GM12878 (cell line): Measurements from ENCODE around the gene ESYT2. TPM values are rescaled to one million over a fixed set of nuclear protein-coding genes. Genes with fewer than 3 reads are reported as not detected.

ENCODE experiments used
- ATAC-seq: fragments of 200-7000 bp; cut with Tn5 transposase; 3 replicates; pipeline ENCODE4 v1.9.1; 2020; ENCODE audit warnings: mild to moderate bottlenecking, moderate library complexity
- BruUV-seq: library from RNA; stranded (reverse); fragments of 400-500 nt; replicated peaks from 2 replicates; lab custom pipeline; 2021; lab: Mats Ljungman, UMichigan
- CTCF ChIA-PET: fragments of 300-600 bp; sonication (Branson Sonifier 250); formaldehyde crosslinking; extraction: SDS; loops from one replicate; lab custom pipeline; 2021; ENCODE audit warnings: inconsistent platforms; lab: Yijun Ruan, JAX
- POLR2A ChIA-PET: fragments of 350-600 bp; formaldehyde crosslinking; extraction: SDS; loops from one replicate; lab custom pipeline; 2021; ENCODE audit warnings: inconsistent platforms; lab: Charles Lee
- RAD21 ChIA-PET: fragments of 300-600 bp; sonication (Branson Sonifier 250); formaldehyde crosslinking; loops from one replicate; lab custom pipeline; 2023; ENCODE audit warnings: antibody characterized with exemption; ENCODE audit not compliant: unreplicated experiment; lab: Charles Lee
- SMC1A ChIA-PET: fragments of 300-600 bp; sonication (Branson Sonifier 250); formaldehyde crosslinking; loops from one replicate; lab custom pipeline; 2023; ENCODE audit not compliant: unreplicated experiment, uncharacterized antibody; lab: Charles Lee
- DNase-seq: peaks from one replicate; pipeline ENCODE4 v3.0.0-alpha.2; 2011; ENCODE audit warnings: low read depth, low spot score
- FAIRE-seq: peaks from 3 replicates; lab custom pipeline; 2011; peaks lifted over from hg19 to GRCh38; lab: Jason Lieb, UNC
- H2AFZ ChIP-seq: 2 replicates; pipeline ENCODE4 v1.6.0; 2011; ENCODE audit warnings: low read depth, low read length, control low read depth; ENCODE audit not compliant: control insufficient read depth
- H3K27ac ChIP-seq: 2 replicates; pipeline ENCODE4 v1.5.1; 2011; ENCODE audit warnings: control low read depth; ENCODE audit not compliant: control insufficient read depth, insufficient read depth
- H3K27me3 ChIP-seq, 2 experiments: replicated peaks in 1 of 2; 2 replicates each; pipeline versions ENCODE4 v1.6.0 to v1.6.1; 2011; ENCODE audit warnings: low read length in 1 of 2; ENCODE audit not compliant: control insufficient read depth in 2 of 2, insufficient read depth in 2 of 2
- H3K36me3 ChIP-seq, 2 experiments: 2 replicates each; pipeline ENCODE4 v1.5.1; 2011; ENCODE audit warnings: low read length in 1 of 2; ENCODE audit not compliant: control insufficient read depth in 2 of 2, insufficient read depth in 2 of 2
- H3K4me1 ChIP-seq: 2 replicates; pipeline ENCODE4 v1.6.1; 2011; ENCODE audit warnings: mild to moderate bottlenecking, low read length, moderate library complexity, mixed read lengths; ENCODE audit not compliant: control insufficient read depth, insufficient read depth
- H3K4me2 ChIP-seq: 2 replicates; pipeline ENCODE4 v1.6.0; 2011; ENCODE audit warnings: control low read depth; ENCODE audit not compliant: control insufficient read depth, insufficient read depth
- H3K4me3 ChIP-seq: fragments of 200-600 bp; sonication (generic); 2 replicates; pipeline ENCODE4 v1.5.1; 2016
- H3K79me2 ChIP-seq: 2 replicates; pipeline ENCODE4 v1.6.0; 2011; ENCODE audit warnings: low read length; ENCODE audit not compliant: control insufficient read depth, insufficient read depth
- H3K9ac ChIP-seq: 2 replicates; pipeline ENCODE4 v1.8.0; 2011; ENCODE audit warnings: low read length, control low read depth, mixed read lengths; ENCODE audit not compliant: control insufficient read depth, insufficient read depth
- H3K9me3 ChIP-seq: replicated peaks from 3 replicates; pipeline ENCODE4 v1.5.1; 2011; ENCODE audit warnings: mild to moderate bottlenecking, low read length; ENCODE audit not compliant: control insufficient read depth, insufficient read depth
- H4K20me1 ChIP-seq: 2 replicates; pipeline ENCODE4 v1.6.0; 2011; ENCODE audit not compliant: control insufficient read depth, insufficient read depth
- ASH2L ChIP-seq: fragments of 300-600, 200-600 bp; sonication (generic); IDR thresholded peaks from 2 replicates; pipeline ENCODE4 v1.6.1; 2017; ENCODE audit warnings: low read depth, mild to moderate bottlenecking, borderline replicate concordance
- EED ChIP-seq: sonication (generic); IDR thresholded peaks from 2 replicates; pipeline ENCODE4 v1.6.1; 2016; ENCODE audit warnings: antibody characterized with exemption, low read depth
- IRF4 ChIP-seq: IDR thresholded peaks from 2 replicates; pipeline ENCODE4 v1.6.1; 2011; ENCODE audit warnings: low read depth, low read length
- JUND ChIP-seq: IDR thresholded peaks from 2 replicates; pipeline ENCODE4 v1.6.1; 2012; ENCODE audit warnings: low read depth, mild to moderate bottlenecking, low read length, improper control_type of control experiment, moderate library complexity
- KAT2A ChIP-seq: conservative IDR thresholded peaks from 2 replicates; pipeline ENCODE4 v1.6.1; 2011; ENCODE audit warnings: low read depth, low read length; ENCODE audit not compliant: control insufficient read depth
- NR2C2 ChIP-seq: IDR thresholded peaks from 2 replicates; pipeline ENCODE4 v1.6.1; 2011; ENCODE audit warnings: borderline replicate concordance, low read depth; ENCODE audit not compliant: control insufficient read depth, insufficient read length
- RBBP5 ChIP-seq: fragments of 200-600 bp; sonication (generic); conservative IDR thresholded peaks from 2 replicates; pipeline ENCODE4 v1.6.1; 2016
- RUNX3 ChIP-seq: IDR thresholded peaks from 2 replicates; pipeline ENCODE4 v1.6.1; 2012; ENCODE audit warnings: low read length, inconsistent platforms
- SMC3 ChIP-seq: IDR thresholded peaks from 2 replicates; pipeline ENCODE4 v1.6.1; 2011; ENCODE audit warnings: low read length, improper control_type of control experiment, borderline replicate concordance
- SRF ChIP-seq, 2 experiments: IDR thresholded peaks; 2 replicates each; pipeline ENCODE4 v1.6.1; 2011; ENCODE audit warnings: low read depth in 2 of 2, low read length in 2 of 2, mild to moderate bottlenecking in 1 of 2, moderate library complexity in 1 of 2
- STAT1 ChIP-seq: fragments of 450-650 bp; conservative IDR thresholded peaks from 2 replicates; pipeline ENCODE4 v1.6.1; 2014; ENCODE audit warnings: antibody characterized with exemption, mild to moderate bottlenecking
- TARDBP ChIP-seq: IDR thresholded peaks from 2 replicates; pipeline ENCODE4 v1.6.1; 2016; ENCODE audit warnings: borderline replicate concordance
- ZNF207 ChIP-seq: fragments of 450-650 bp; IDR thresholded peaks from 2 replicates; pipeline ENCODE4 v1.6.1; 2014; ENCODE audit warnings: antibody characterized with exemption, mild to moderate bottlenecking, borderline replicate concordance
- ZNF687 ChIP-seq: fragments of 450-650 bp; IDR thresholded peaks from 2 replicates; pipeline ENCODE4 v1.6.1; 2017; ENCODE audit warnings: mild to moderate bottlenecking, moderate library complexity
- ZSCAN29 ChIP-seq: fragments of 450-650 bp; IDR thresholded peaks from 2 replicates; pipeline ENCODE4 v1.6.1; 2017; ENCODE audit warnings: mild to moderate bottlenecking, moderate library complexity
- WGBS: methylation state at CpG from one replicate; pipeline ENCODE4 v1.1.6; 2016; ENCODE audit warnings: low lambda C conversion rate; ENCODE audit not compliant: insufficient replicate concordance, insufficient coverage; ENCODE audit errors: missing lambda C conversion rate; 5-methylcytosine and 5-hydroxymethylcytosine counted together
- in situ Hi-C: fragments of 300-500 bp; cut with MboI; formaldehyde crosslinking; loops from 9 replicates; pipeline ENCODE4 v1.14.3; 2018; ENCODE audit warnings: mixed read lengths
- intact Hi-C: fragments of 100-400 bp; cut with micrococcal nuclease; formaldehyde crosslinking; loops from one replicate; pipeline ENCODE4 v1.14.2; 2022; ENCODE audit not compliant: unreplicated experiment
- polyA plus RNA-seq, 11 experiments: library from polyadenylated mRNA; depleted of rRNA in 4 of 11; unstranded in 6 of 11; stranded (reverse) in 5 of 11; fragments of >200 nt; fragmentation: Nextera tagmentation in 4 of 11; fragmentation: Illumina TruSeq in 1 of 11; extraction: Ambion mirVana in 4 of 11; extraction: Trizol in 1 of 11; gene quantifications; 1 replicate in 1 of 11; 2 replicates in 10 of 11; pipeline versions ENCODE4 v1.2.1 to v1.2.3, GENCODE V29; 2011 to 2016; ENCODE audit warnings: inconsistent platforms in 2 of 11, missing spikeins in 2 of 11, low read depth in 1 of 11
- total RNA-seq, 4 experiments: library from RNA; depleted of rRNA in 3 of 4; stranded (reverse); fragments of >200 nt in 3 of 4; fragmentation: Illumina TruSeq in 1 of 4; extraction: Trizol in 1 of 4; gene quantifications; 2 replicates each; pipeline versions ENCODE4 v1.2.1 to v1.2.3, GENCODE V29; 2013 to 2021
- TF ChIP-seq, protein P1 (sequence below): IDR thresholded peaks from 2 replicates; pipeline ENCODE4 v1.6.1; 2011; ENCODE audit warnings: low read depth, low read length, improper control_type of control experiment, borderline replicate concordance

ESYT2 gene
- total and polyA plus RNA-seq, 10 of the 15 experiments (the other 5 are each of a cell fraction or from before 2014, with no cell fraction given), result 1.9 to 44.6 (median 21.4) TPM

DNA sequence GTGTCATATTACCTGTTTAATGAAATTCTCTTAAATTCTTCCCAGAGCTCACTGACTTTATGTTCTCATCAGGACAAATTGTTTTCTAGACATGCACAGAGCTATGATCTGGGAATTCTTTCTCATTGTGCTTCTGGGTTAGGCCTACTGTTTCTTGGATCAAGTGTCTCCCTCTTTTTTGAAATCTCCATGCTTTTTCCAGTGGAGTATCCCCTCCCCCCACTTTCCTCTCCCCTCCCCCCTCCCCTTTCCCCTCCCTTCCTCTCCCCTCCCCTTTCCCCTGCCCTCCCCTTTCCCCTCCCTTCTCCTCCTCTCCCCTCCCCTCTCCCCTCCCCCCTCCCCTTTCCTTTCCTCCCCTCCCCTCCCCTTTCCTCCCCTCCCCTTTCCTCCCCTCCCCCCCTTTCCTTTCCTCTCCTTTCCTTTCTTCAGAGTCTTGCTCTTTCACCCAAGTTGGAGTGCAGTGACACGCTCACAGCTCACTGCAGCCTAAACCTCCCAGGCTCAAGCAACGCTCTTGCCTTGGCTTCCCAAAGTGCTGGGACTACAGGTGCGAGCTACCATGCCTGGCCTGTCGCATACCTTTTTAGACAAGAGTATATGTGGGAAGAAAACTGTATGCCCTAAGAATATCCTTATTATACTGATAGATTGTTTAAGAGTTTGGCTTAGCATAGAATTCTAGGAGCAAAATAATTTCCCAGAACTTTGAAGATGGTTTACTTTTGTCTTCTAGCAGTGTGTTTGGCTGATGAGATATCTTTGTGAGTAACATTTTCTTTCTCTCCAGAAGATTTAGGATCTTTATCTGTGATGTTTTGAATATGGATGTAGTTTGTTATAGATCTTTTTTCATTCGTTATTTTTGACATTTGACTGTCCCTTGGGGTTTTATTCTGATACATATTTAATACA is 29.5 kb upstream of the ESYT2 start:
- Histone ChIP-seq H3K79me2 (peaks cover 4% of the 10 kb centered on the region), H4K20me1 (no peaks in the 10 kb centered on the region), H3K9me3 (no peaks in the 10 kb centered on the region), H2AFZ (no peak overlapping the region), H3K4me3 (no peak overlapping the region), H3K27ac (no peak overlapping the region), H3K4me2 (no peak overlapping the region), H3K27me3 (no peaks in the 10 kb centered on the region), H3K36me3 (no peaks in the 10 kb centered on the region), H3K9ac (no peak overlapping the region), H3K4me1 (no peaks in the 10 kb centered on the region)
- TF ChIP-seq EED (no peak), STAT1 (no peak), ZNF687 (no peak), SRF (IDR thresholded peaks at IDR 0.05; ENCODE audit: low read depth in 2 of 2, low read length in 2 of 2) (no peak), RUNX3 (no peak), JUND (no peak), IRF4 (no peak), TARDBP (no peak), NR2C2 (no peak), ZNF207 (no peak), KAT2A (no peak), ASH2L (no peak), SMC3 (no peak), RBBP5 (no peak), ZSCAN29 (no peak)
- TF ChIP-seq, protein P1, sequence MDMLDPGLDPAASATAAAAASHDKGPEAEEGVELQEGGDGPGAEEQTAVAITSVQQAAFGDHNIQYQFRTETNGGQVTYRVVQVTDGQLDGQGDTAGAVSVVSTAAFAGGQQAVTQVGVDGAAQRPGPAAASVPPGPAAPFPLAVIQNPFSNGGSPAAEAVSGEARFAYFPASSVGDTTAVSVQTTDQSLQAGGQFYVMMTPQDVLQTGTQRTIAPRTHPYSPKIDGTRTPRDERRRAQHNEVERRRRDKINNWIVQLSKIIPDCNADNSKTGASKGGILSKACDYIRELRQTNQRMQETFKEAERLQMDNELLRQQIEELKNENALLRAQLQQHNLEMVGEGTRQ, result no peak
- in situ Hi-C loops, result no loop called here
- POLR2A ChIA-PET, result interaction anchor here (1.0 kb wide), 1 partner anchor 32 kb away, joined by 3 read pairs; no protein-coding TSS in a partner anchor
- FAIRE-seq (no peak), DNase-seq (no peak), ATAC-seq (no peak)
- SMC1A ChIA-PET, result interaction anchor here (0.6 to 3.6 kb wide), 8 partner anchors 12 to 161 kb away, joined by 3 to 13 read pairs (median 3); no protein-coding TSS in a partner anchor
- intact Hi-C loops, result no loop called here
- CTCF ChIA-PET, result interaction anchor here (0.6 to 1.4 kb wide), 9 partner anchors 10 to 163 kb away, joined by 3 to 8 read pairs (median 3); no protein-coding TSS in a partner anchor
- no TSS peak for BruUV-seq
- RAD21 ChIA-PET, result interaction anchor here (2.0 kb wide), 1 partner anchor 118 kb away, joined by 4 read pairs; no protein-coding TSS in a partner anchor
- 83% methylated on average over 4 of the region's 5 CpGs for WGBS
